HG03521 (cell line): Measurements from ENCODE around the gene FCGR1A.
"Not testable (repeated sequence)": the region's sequence is repeated elsewhere in the genome, so short reads cannot be mapped to it uniquely, and the experiment has no call there.

Experiments used
- ATAC-seq: cut with Tn5 transposase; IDR thresholded peaks from one replicate; pipeline ENCODE4 v1.9.1; 2021; ENCODE audit warnings: mild to moderate bottlenecking, moderate library complexity; ENCODE audit not compliant: unreplicated experiment

Gene FCGR1A

GRCh38 chr1:149782600-149782999, at the start of gene FCGR1A:
TSS of gene FCGR1A (plus strand) at chr1:149782694. CDS start at chr1:149782744, 50 bp downstream.
- ATAC-seq: not testable (repeated sequence)

- not testable (repeated sequence) for ATAC-seq
Measured at GRCh38 chr1:149732781-149733180, 49.7 kb upstream of the FCGR1A start.

- ATAC-seq: not testable (repeated sequence)
Measured at GRCh38 chr1:149734692-149735091, 47.8 kb upstream of the FCGR1A start.

- ATAC-seq: not testable (repeated sequence)
Measured at GRCh38 chr1:149740148-149740581, 42.3 kb upstream of the FCGR1A start.

DNA sequence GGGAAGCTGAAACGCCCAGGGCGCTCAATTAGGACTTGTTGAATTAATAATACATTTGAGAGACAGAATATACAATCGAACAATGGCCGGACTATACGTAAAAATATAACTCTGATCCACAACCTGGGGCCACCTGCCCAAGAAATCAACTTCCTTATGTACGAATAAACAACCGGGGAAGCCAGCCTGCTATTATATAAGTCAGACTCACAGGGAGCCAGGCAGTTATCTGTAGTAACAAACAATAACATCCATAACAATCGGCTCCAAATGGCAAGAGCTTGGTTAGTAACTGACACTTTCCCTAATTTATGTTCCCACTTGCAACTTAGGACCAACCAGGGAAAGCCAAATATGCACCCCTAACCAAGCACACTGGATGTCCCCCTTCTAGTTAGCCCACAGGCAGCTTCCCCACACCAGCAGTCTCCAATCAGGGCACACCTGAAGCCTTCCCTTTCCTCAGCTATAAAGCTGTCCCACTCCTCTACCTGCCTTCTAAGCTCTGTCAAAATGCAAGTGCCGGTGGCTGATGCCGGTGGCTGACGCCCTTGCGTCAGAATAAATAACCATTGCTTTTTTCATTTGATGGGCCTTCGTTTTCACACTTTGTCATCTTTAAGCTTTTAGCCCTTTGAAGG, 41.8 kb upstream of the FCGR1A start:
- not testable (repeated sequence) for ATAC-seq

- not testable (repeated sequence) for ATAC-seq
Measured at GRCh38 chr1:149741914-149742313, 40.6 kb upstream of the FCGR1A start.

DNA sequence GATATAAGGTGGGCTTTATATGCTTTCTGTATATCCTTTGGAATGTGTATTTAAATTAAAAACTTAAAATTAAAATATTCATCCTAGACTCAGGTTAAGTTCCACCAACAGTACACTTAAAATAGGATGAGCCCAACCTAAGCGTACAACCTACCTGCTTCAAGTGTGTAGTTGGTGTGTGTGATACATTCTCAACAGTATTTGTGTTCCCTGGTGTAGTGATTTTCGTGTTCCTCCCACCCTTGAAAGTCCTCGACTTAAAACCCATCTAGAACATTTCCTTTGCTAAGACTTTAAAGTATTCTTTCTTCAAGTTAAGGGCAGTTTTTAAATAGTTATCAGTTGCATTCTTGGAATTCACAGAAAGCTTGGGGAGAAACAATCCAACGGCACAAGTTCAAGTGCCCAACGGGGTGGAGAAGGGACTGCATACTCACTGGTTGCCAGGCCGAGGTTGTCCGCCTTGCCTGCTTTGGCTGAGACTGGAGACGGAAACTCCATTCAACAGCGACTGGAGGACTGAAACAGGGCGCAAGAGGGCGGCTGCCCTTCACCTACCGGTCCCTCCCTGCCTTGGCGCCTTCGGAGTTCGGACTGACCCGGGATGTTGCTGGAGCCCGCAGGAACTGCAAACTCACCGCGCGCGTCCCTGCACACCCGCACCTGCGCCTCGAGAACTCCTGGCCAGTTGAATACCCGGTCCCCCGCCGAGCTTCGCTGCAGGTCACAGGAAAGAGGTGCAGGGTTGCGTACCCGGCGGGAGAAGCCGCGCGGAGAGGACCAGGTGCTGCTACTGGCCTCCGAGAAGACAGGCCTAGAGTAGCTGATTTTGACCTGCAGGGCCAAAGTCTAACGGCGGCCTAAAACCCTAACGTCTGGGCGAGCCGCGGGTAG, 35.8 kb upstream of the FCGR1A start:
- ATAC-seq: not testable (repeated sequence)

DNA sequence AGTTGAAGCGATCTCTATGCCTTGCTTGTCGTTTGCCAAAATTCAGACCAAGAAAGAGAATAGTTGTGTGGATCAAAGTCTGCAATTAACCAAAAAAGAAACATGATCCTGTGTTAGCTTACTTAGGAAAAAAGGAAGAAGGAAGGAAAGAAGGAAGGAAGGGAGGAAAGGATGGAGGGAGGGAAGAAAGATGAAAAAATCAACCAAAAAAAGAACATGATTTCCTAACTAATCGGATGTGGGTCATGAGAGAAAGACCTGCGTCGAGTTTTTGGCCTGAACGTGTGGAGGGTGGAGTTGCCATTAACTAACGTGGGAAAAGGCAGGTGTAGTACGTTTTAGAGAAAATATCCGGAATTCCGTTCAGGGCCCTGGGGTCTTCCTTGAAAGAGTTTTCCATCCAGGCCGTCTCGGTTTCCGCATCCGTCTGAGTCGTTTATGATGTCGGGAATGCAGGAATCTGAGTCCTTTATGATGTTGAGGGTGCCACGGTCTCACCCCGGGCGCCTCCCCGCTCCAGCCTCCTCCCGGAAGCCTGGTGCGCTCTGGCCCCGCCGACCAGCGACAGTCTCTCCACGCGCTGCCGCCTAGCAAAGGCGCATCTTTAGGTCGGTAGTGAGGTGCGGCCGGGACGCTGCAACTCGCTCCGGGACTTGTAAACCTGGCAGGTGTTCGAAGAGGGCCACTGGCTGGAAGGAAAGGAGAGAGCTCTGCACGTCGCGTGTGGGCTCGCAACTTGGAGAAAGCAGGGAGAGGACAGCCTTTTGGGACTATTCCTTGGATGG, 34.9 kb upstream of the FCGR1A start:
- ATAC-seq: not testable (repeated sequence)

GRCh38 chr1:149748144-149748500, 34.4 kb upstream of the FCGR1A start:
- ATAC-seq: not testable (repeated sequence)

DNA sequence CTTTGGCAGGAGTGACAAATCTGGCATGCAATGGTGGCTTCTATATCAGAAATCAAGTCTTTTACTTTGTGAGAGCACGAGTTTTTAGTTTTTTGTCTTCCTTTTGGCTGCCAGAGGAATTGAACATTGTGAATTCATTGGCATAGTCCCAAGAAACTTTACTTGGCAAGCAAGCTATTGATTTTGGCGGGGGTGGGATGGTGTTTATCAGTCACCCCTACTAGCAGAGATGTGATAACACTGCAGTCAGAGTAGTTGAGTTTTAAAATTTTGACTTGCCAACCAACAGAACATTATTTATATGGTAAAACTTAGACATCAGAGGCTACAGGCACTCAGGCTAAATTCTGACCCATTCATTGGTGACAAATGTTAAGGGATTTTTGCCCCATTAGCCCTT, 31.9 kb upstream of the FCGR1A start:
- ATAC-seq: not testable (repeated sequence)

DNA sequence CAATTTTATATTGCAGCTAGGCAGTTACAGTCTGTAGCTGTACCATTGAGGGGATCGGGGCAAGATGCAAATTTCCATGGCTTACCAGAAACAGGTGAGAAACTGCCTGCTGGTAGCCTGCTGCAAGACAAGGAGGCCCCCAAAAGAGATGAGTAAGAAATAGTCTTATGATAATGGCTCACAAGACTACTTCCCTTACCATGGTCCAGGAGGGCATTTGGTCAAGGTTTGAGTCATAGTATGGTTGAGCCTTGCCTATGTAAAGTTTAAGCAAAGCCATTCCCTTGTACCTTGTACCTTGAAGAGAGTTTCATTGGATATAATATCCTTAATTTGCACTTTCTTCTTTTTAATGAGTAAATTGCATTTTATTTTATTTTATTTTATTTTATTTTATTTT, 30.3 kb upstream of the FCGR1A start:
- ATAC-seq: not testable (repeated sequence)

GRCh38 chr1:149753466-149753865, 29.0 kb upstream of the FCGR1A start:
- ATAC-seq: not testable (repeated sequence)

- not testable (repeated sequence) for ATAC-seq
Measured at GRCh38 chr1:149755294-149755693, 27.2 kb upstream of the FCGR1A start.

DNA sequence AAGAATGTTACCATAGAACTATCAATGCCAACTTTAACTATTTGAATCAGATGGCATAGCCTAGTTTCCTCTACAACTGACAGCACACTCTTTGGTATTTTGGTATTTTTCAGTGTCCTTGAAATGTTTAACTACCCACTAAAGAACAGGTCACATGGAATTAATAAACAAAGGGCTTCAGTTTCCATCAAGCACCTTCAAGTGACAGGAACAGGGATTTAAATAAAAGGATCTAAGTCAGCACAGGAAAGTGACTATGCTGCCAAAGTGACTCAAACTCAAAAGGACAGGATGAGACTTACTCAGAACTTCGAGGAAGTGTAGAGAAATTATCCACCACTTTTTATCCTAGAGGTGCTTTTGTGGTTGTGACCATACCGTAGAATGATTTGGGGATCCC, 20.2 kb upstream of the FCGR1A start:
- ATAC-seq: not testable (repeated sequence)

DNA sequence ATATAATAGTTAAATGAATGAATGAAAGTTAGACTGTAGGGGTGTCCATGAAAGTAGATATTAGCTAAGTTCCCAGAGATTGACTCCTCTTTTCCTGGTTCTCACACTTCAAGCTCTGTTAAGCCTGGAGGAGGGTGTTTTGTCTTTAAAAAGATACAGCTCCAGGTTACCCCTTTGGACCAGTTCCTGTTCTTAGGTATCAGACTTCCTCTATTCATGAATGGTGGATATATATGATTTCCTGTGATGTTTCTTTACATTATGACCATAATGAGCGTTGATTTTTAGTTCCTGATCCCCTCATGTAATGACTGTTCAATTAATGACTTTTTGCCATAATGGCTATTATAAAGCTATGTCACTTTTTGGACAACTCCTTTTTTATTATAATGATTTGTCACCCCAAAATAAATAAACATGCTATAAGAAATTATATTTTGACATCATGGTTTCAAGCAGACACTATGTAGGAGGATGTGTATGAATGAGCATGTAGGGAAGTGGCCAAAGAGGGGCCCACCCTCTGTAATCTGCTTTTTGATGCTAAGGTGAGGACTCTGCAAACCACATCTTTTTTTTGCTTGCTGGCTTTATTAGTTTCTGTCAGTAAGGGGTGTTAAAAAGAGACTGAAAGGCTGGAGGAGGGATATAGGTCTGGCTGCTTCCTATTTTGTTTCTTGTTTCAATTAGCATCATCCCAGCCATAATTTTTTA, 18.2 kb upstream of the FCGR1A start:
- not testable (repeated sequence) for ATAC-seq

DNA sequence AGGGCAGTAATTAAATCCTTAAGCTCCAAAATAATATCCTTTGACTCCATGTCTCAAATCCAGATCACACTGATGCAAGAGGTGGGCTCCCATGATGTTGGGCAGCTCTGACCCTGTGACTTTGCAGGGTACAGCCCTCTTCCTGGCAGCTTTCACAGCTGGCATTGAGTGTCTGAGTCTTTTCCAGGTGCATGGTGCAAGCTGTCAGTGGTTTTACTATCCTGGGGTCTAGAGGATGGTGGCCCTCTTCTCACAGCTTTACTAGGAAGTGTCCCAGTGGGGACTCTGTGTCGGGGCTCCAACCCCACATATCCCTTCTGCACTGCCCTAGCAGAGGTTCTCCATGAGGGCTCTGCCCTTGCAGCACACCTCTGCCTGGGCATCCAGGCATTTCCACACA, 16.3 kb upstream of the FCGR1A start:
- not testable (repeated sequence) for ATAC-seq

- not testable (repeated sequence) for ATAC-seq
Measured at GRCh38 chr1:149769216-149769615, 13.3 kb upstream of the FCGR1A start.

GRCh38 chr1:149770661-149771060, 11.8 kb upstream of the FCGR1A start:
- not testable (repeated sequence) for ATAC-seq

- ATAC-seq: peak; percentile 80
Measured at GRCh38 chr1:149771653-149772425, 10.7 kb upstream of the FCGR1A start.
